Muscle layer of colon (tissue), 2 donors: ENCODE measurements around the gene ST7.

Experiments used
- H3K27ac ChIP-seq: one replicate; pipeline ENCODE4 v1.7.0; 2013; ENCODE audit warnings: low read depth, mild to moderate bottlenecking, low read length, moderate library complexity
- H3K27me3 ChIP-seq, 2 donors: one replicate each; pipeline ENCODE4 v1.7.0; 2013; ENCODE audit warnings: low read length in 2 of 2, mild to moderate bottlenecking in 2 of 2; ENCODE audit not compliant: insufficient read depth in 2 of 2, control insufficient read depth in 1 of 2
- H3K36me3 ChIP-seq: one replicate; pipeline ENCODE4 v1.7.0; 2013; ENCODE audit warnings: mild to moderate bottlenecking, low read length; ENCODE audit not compliant: insufficient read depth
- H3K4me1 ChIP-seq: one replicate; pipeline ENCODE4 v1.7.0; 2013; ENCODE audit warnings: mild to moderate bottlenecking, low read length; ENCODE audit not compliant: insufficient read depth
- H3K4me3 ChIP-seq, 2 donors: one replicate each; pipeline ENCODE4 v1.7.0; 2013; ENCODE audit warnings: low read length in 2 of 2, low read depth in 1 of 2, mild to moderate bottlenecking in 1 of 2, moderate library complexity in 1 of 2
- H3K9ac ChIP-seq: one replicate; pipeline ENCODE4 v1.7.0; 2013; ENCODE audit warnings: low read length
- H3K9me3 ChIP-seq: one replicate; pipeline ENCODE4 v1.7.0; 2013; ENCODE audit warnings: mild to moderate bottlenecking, low read length
- donor health status: abdominal sarcoma.
- donor health status: Adenocarcinoma of cecum.

The ST7 gene

DNA sequence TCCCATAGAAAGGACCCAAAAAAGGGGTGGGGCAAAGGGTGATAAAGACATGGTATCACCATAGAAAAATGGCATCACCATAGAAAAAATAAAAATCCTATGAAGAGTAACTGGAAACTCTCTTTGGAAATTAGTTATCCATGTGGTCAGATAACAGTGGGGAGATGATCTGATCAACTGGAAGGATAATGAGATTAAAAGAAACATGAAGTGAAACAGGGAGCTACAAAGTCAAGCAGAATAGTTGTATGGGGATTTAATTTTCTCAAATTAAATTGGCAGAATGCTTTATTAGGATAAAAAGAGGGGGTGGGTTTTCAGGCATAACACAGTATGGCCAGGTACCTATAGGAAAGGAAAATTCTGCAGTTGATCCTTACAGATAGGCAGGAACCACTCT, 258.3 kb downstream of the ST7 start:
- Histone ChIP-seq H3K27me3 (no peaks in the 10 kb centered on the region), H3K9ac (no peak overlapping the region), H3K4me1 (no peaks in the 10 kb centered on the region), H3K36me3 (peaks cover 11% of the 10 kb centered on the region), H3K9me3 (no peaks in the 10 kb centered on the region), H3K27ac (no peak overlapping the region), H3K4me3 (no peak overlapping the region)

DNA sequence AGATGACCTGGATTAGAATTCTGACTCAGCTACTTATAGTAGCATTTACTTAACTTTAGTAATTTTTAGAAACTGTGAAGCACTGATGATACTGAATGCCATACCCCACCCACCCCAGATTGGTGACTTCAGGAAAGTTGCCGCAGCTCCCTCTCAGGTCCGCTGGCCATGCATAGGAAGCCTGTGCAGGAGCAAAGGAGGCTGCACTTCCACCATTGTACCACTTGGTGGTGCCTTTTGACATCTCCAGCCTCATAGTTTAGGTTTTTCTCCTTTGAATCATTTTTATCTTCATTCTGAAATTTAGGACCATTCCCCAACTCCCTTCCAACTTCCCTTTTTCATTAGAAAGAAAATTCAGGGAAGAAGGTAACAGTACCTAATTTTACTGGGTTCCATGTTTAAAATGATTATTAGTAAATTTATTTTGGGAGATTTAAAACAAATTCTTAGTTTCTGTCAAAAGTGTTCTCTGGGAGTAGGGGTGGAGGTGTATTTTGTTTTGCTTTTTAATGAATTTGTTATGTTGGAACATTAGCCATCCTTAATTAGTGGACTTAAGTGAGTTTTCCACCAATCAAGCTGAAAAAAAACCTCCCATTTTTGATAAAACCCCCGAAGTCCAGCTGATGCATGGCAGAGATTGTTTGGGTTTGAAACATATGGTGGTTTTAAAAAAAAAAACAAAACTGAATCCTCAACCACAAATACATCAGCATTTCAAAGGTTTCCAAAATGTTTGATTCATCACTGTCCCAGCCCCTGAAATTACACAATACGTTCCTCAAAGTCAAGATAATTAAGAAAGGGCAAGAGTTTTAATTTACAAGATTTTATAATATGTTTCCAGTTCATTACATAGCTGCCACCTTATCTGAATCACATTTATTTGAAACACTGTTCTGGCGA, 259.9 kb downstream of the ST7 start:
- Histone ChIP-seq H3K27me3 (no peaks in the 10 kb centered on the region), H3K27ac (no peak overlapping the region), H3K4me1 (no peaks in the 10 kb centered on the region), H3K4me3 (no peak overlapping the region), H3K36me3 (peaks cover 11% of the 10 kb centered on the region), H3K9ac (no peak overlapping the region), H3K9me3 (no peaks in the 10 kb centered on the region)

DNA sequence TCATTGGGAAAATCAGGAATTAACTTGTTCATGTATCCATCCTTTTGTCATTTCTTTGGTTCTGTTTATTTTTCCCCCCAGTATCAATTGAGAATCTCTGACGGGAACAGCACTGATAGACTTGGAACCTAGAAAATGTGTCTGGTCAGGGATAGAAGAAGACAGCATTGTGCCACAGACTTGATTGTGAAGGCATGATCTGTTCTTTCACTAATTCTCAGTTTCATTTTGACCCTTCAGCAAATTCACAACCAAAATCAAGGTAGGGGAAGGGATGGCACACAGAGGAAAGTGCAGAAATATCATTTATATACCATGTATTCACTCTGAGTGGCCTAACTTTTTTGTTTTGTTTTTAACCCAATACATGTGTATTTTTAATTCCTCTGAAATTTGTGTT, 262.7 kb downstream of the ST7 start:
- Histone ChIP-seq H3K36me3 (peaks cover 8% of the 10 kb centered on the region), H3K27ac (no peak overlapping the region), H3K4me3 (no peak overlapping the region), H3K9ac (no peak overlapping the region), H3K4me1 (no peaks in the 10 kb centered on the region), H3K9me3 (no peaks in the 10 kb centered on the region), H3K27me3 (no peaks in the 10 kb centered on the region)

DNA sequence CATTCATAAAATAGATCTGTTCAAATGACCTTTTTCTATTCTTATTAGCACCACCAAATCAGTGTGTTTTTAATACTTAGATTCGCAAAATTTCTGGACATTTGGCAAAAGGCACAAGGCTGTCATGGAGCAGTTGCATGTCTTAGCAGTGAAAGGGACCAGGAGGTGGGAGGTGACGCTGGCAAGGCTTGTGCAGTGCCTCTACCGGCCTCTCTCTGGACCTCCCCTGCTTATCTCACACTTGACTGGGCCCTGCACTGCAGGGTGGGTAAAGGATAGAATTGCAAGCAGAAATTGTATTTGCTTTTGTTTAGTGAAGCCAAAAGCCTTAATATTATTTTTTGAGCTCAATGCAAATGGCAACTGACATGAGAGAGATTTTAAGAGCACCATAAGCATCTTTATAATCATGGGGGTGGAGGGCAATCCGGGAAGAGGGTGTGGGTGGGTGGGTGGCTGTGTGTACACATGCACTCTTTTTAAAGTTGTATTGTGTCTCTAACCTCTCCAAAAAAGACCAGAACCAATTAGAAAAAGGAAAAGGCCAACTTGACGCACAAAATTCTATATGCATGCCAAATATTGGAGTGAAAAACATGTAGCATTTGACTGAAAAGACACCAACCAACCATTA, 263.3 kb downstream of the ST7 start:
- Histone ChIP-seq H3K9ac (no peak overlapping the region), H3K36me3 (peaks cover 8% of the 10 kb centered on the region), H3K4me3 (no peak overlapping the region), H3K27me3 (no peaks in the 10 kb centered on the region), H3K27ac (no peak overlapping the region), H3K9me3 (no peaks in the 10 kb centered on the region), H3K4me1 (no peaks in the 10 kb centered on the region)

DNA sequence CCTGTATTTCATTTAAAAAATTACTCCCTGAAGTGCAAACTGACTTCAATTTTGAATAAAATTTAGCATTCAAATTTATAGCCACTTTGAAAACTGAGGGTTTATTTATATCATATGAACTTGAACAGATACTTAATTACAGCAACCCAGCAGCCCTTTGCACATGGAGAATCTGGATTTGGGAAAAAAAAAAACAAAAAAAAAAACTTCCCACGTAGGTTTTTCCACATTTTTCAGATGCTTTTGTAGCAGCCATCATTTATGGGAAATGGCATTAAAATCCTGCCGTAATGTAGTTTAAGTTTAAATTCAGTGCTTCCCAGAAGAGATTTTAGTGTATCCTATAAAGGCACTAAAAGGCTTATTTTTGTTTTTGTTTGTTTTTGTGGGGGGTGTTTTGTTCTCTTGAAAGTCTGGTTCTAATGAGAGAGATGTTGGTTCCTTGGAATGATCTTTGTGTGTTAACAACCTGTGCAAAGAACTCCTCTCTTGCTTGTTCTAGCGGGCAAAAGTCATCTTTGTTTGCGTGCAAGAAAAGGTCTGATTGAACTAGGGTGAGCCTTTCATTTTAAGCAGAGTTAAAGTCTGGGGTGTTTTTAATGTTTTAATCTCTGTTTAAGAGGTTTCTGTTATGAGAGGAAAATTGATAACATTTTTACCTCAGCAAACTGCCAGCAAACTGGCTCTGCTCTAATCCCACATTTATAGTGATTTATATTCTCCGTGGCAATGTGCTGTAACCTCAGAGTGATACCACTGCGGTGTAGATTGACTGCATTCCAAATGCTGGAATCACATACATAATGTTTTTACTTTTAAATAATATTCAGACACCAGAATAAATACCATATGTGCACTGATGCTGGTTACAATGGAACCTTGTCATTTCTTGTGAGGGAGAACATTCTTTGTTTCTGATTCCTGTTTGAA, 264.1 kb downstream of the ST7 start:
- Histone ChIP-seq H3K27me3 (no peaks in the 10 kb centered on the region), H3K9me3 (no peaks in the 10 kb centered on the region), H3K27ac (no peak overlapping the region), H3K4me3 (no peak overlapping the region), H3K4me1 (no peaks in the 10 kb centered on the region), H3K36me3 (peaks cover 8% of the 10 kb centered on the region), H3K9ac (no peak overlapping the region)

GRCh38 chr7:117218700-117219099, 265.4 kb downstream of the ST7 start:
- no peak overlapping the region for H3K4me3 ChIP-seq

DNA sequence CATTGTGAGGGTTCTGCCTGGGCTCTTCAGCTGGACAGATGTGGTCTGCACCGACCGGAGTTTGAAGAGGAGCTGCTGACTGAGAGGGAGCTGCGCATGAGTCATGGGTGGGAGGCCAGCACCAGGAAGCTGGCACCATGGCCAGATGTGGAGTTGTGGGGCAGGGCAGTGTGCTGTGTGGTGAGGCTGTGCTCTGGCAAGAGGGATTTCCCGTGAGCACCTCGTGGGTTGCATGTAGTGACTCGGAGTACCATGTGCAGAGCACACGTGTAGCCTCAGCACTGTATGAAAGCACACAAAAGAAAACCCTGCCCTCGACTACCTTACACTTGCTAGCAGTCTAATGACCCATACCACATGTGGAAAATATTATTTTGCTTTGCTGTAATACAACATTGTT, 266.2 kb downstream of the ST7 start:
- Histone ChIP-seq H3K4me3 (no peak overlapping the region), H3K27me3 (no peaks in the 10 kb centered on the region), H3K9me3 (no peaks in the 10 kb centered on the region), H3K27ac (no peak overlapping the region), H3K9ac (no peak overlapping the region), H3K4me1 (no peaks in the 10 kb centered on the region), H3K36me3 (peaks cover 14% of the 10 kb centered on the region)

More at GRCh38 chr7:117218700-117219099, 265.4 kb downstream of the ST7 start:
- Histone ChIP-seq H3K27ac (no peak overlapping the region), H3K4me1 (no peaks in the 10 kb centered on the region), H3K9me3 (no peaks in the 10 kb centered on the region), H3K36me3 (peaks cover 13% of the 10 kb centered on the region), H3K27me3 (no peaks in the 10 kb centered on the region), H3K9ac (no peak overlapping the region)

DNA sequence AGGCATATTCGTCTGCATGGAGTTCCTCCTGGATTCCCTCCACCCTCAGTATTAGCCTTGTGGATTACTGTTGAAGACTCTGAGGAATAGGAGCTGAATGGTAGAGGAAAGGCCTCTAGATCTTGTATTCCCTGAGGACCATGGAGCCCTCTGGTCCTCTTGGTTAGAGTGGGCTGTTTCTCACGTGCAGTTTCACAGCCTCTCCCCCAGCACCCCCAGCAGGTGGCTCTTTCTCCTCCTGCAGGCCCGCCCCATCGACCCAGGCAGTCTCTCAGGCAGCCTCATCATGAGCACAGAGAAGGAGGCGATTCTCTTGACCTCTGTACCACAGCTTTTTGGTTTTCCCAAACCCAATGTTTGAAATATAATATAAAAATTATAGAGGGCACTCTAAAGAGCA, 267.5 kb downstream of the ST7 start:
- H3K4me1 ChIP-seq: no peaks in the 10 kb centered on the region
- H3K9me3 ChIP-seq: no peaks in the 10 kb centered on the region
- H3K9ac ChIP-seq: no peak overlapping the region
- no peak overlapping the region for H3K4me3 ChIP-seq
- H3K27me3 ChIP-seq: no peaks in the 10 kb centered on the region
- H3K36me3 ChIP-seq: peaks cover 18% of the 10 kb centered on the region
- no peak overlapping the region for H3K27ac ChIP-seq

DNA sequence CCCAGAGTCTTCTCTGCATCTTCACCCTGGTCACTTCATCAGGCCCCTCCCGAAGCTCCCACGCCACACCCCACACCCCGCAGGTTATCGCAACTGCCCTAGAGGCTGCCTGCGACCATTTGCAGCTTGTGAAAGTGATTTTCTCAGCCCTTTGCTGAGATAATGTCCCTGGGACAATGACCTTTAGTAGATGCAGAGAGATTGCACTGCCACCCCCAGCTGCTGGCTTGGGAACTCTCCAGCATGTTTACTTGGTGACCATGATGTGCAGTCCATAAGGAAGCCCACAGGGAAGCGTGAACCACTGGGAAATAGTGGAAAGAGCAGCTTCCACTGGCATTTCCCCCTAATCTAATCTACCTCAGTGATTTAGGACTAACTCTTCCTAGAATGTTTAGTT, 272.2 kb downstream of the ST7 start:
- H3K27ac ChIP-seq: no peak overlapping the region
- H3K9me3 ChIP-seq: no peaks in the 10 kb centered on the region
- H3K27me3 ChIP-seq: no peaks in the 10 kb centered on the region
- no peak overlapping the region for H3K4me3 ChIP-seq
- no peaks in the 10 kb centered on the region for H3K4me1 ChIP-seq
- H3K36me3 ChIP-seq: peaks cover 14% of the 10 kb centered on the region
- no peak overlapping the region for H3K9ac ChIP-seq

- no peaks in the 10 kb centered on the region for H3K4me1 ChIP-seq
- no peak overlapping the region for H3K27ac ChIP-seq
- H3K36me3 ChIP-seq: peaks cover 14% of the 10 kb centered on the region
- H3K27me3 ChIP-seq: no peaks in the 10 kb centered on the region
- no peaks in the 10 kb centered on the region for H3K9me3 ChIP-seq
- H3K4me3 ChIP-seq: no peak overlapping the region
- no peak overlapping the region for H3K9ac ChIP-seq
Measured at GRCh38 chr7:117227091-117227490, 273.8 kb downstream of the ST7 start.

DNA sequence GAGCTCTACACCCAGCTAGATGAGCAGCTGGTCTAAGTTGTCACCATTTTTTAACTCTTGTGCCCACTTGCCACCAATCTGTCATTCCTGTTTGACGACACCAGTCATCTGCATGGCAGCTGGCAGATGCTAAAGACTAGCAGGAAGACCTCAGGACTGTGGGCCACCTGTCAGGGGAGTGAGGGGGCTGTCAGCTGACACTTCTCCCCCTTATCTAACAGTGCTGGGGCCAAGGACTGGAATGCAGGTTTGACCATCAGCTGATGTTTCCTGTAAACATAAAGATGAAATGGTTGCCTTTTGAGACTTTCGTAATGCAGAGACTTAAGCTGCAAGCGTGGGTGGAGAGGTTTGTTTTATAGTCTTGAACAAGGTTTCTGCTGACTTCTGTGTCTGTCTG, 276.0 kb downstream of the ST7 start:
- no peak overlapping the region for H3K4me3 ChIP-seq
- H3K36me3 ChIP-seq: peaks cover 9% of the 10 kb centered on the region
- no peak overlapping the region for H3K27ac ChIP-seq
- H3K27me3 ChIP-seq: no peaks in the 10 kb centered on the region
- no peak overlapping the region for H3K9ac ChIP-seq
- no peaks in the 10 kb centered on the region for H3K9me3 ChIP-seq
- H3K4me1 ChIP-seq: no peaks in the 10 kb centered on the region
